ENCODE data around the gene ACP1. TPM values are rescaled to one million over a fixed set of nuclear protein-coding genes. Genes with fewer than 3 reads are reported as not detected.
"Not testable (repeated sequence)": the region's sequence is repeated elsewhere in the genome, so short reads cannot be mapped to it uniquely, and the experiment has no call there.

Gene ACP1
- total RNA-seq, 6 donors from 2014 or later: 34.7 to 113 (median 73.7) TPM

DNA sequence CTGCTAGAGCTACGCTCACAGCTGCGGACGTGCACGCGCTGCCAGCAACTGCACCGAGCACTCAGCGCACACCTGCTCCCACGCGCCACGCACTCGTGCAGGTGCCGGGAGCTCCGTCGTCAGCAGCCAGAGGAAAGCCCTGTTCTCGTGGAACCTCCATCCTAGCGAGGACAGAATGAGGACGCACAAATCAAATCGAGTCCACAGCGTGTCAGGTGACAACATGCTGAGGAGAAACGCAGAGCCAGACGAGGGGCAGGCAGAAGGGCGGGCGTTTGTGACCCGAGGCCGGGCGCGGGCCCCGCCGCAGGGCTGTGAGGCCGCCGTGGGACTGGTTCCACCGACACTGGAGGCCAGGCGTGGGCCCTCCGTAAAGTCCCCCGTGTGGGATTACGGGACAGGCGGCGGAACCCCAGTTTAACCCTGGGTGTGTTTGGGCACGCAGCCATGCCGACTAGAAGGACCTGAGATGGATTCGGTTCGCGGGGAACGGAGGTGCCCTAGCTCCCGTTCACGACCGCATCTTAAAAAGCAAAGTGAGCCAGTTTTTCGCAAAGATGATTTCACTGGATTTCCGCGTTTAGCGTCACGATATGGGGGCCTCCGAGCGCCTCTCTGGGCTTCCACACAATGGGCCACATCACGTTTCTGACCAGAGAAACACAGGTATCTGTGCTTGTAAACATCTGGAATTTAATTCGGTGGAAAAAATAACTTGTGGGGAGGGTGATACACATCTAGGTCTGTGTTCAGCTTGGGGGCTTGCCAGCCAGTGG, 50.0 kb downstream of the ACP1 start:
- DNase-seq (peak in 1 of 2 donors; percentile 79), ATAC-seq (ENCODE audit: low FRiP score in 2 of 2) (no peak)
- Histone ChIP-seq H3K4me3 (no peak overlapping the region), H3K36me3 (no peaks in the 10 kb centered on the region), H3K27ac (no peak overlapping the region), H3K9me3 (no peaks in the 10 kb centered on the region), H3K27me3 (no peaks in the 10 kb centered on the region), H3K4me1 (no peaks in the 10 kb centered on the region)
- TF ChIP-seq POLR2A (IDR thresholded peaks at IDR 0.05): no peak
- TF ChIP-seq CTCF (IDR thresholded peaks at IDR 0.05): no peak
- TF ChIP-seq EP300 (IDR thresholded peaks at IDR 0.05): no peak
- no peak for TF ChIP-seq POLR2AphosphoS5 (IDR thresholded peaks at IDR 0.05)
- WGBS, 2 donors: 93 to 94% methylated on average over 49 to 56 of the region's 56 CpGs

GRCh38 chr2:315925-316324, 51.2 kb downstream of the ACP1 start:
- DNase-seq; H3K27ac ChIP-seq; H3K9me3 ChIP-seq; H3K27me3 ChIP-seq; H3K4me3 ChIP-seq; H3K4me1 ChIP-seq; H3K36me3 ChIP-seq; ATAC-seq (ENCODE audit: low FRiP score in 2 of 2): not testable (repeated sequence)
- 61 to 67% methylated on average over 6 of the region's 6 CpGs for WGBS, 2 donors

DNA sequence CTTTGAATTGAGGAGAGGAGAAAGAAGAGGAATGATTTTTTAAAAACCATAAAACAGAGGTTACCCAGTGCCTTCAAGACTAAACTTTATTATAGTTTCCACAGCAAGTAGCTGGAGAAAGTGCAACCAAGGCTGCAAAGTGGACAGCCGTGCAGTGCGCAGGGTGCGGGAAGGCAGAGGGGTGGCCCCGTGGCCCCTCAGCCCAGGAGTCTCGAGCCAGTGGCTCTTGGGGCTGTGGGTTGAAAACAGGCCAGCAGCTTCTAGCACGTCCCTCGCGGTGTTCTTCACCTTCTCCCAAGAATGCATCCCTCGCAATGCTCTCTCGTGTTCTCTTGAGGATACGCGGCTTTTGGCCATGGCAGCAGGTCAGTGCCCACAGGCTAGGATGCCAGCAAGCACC, 51.6 kb downstream of the ACP1 start:
- peak in 1 of 2 donors; percentile 64 for DNase-seq
- WGBS, 2 donors: 93 to 96% methylated on average over 12 of the region's 12 CpGs
- ATAC-seq (ENCODE audit: low FRiP score in 2 of 2): no peak
- H3K4me1 ChIP-seq: no peaks in the 10 kb centered on the region
- H3K27ac ChIP-seq: no peak overlapping the region
- TF ChIP-seq POLR2A (IDR thresholded peaks at IDR 0.05) (no peak), CTCF (IDR thresholded peaks at IDR 0.05) (no peak), POLR2AphosphoS5 (IDR thresholded peaks at IDR 0.05) (no peak), EP300 (IDR thresholded peaks at IDR 0.05) (no peak)
- no peaks in the 10 kb centered on the region for H3K27me3 ChIP-seq
- H3K36me3 ChIP-seq: no peaks in the 10 kb centered on the region
- H3K4me3 ChIP-seq: no peak overlapping the region
- no peaks in the 10 kb centered on the region for H3K9me3 ChIP-seq

DNA sequence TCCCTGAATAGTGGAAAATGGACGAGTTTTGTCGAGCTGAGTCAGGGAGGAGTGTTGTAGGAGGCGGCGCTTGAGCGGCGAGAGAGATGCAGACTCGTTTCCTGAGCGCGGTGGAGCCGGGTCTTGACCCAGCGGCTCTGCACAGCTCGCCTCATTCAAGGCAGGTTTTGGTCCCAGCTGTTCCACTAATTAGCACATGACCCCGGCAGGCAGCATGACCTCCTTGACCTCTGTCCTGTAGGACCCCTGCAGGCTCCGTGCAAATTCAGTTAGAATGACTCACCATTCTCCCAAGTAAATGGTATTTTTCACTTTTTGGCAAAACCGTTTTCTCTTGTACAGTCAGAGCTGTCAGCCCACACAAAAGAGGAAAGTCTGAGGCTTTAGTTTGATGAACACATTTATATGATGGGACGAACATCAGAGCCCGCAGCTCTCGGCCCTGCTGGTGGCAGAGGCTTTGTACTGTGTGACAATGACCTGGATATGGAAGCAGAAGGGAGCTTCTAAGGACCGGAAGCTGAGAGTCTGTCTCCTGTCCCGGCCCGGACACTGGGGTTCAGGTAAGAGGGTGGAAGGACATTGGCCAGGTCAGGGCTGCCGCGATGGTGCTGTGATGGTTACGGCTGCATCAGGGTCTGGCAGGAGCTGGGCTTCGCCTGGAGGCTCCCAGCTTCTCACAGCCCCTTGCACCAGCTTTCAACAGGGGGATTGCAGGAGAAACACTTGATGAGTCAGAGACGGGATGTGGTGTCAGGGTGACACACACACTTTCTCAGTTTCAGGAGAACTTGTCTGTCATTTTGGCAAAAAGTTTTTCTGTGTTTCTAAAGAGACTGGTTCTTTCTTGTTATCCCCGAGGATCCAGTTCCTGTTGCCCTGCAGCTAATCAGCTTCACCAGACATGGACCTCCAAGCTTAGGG, 53.0 kb downstream of the ACP1 start:
- ATAC-seq (ENCODE audit: low FRiP score in 2 of 2) (no peak), DNase-seq (peak in 1 of 2 donors; percentile 47)
- TF ChIP-seq CTCF (IDR thresholded peaks at IDR 0.05): no peak
- H3K4me1 ChIP-seq: no peaks in the 10 kb centered on the region
- H3K27ac ChIP-seq: no peak overlapping the region
- H3K9me3 ChIP-seq: no peaks in the 10 kb centered on the region
- no peaks in the 10 kb centered on the region for H3K36me3 ChIP-seq
- 79 to 82% methylated on average over 27 of the region's 27 CpGs for WGBS, 2 donors
- H3K4me3 ChIP-seq: no peak overlapping the region
- no peaks in the 10 kb centered on the region for H3K27me3 ChIP-seq

DNA sequence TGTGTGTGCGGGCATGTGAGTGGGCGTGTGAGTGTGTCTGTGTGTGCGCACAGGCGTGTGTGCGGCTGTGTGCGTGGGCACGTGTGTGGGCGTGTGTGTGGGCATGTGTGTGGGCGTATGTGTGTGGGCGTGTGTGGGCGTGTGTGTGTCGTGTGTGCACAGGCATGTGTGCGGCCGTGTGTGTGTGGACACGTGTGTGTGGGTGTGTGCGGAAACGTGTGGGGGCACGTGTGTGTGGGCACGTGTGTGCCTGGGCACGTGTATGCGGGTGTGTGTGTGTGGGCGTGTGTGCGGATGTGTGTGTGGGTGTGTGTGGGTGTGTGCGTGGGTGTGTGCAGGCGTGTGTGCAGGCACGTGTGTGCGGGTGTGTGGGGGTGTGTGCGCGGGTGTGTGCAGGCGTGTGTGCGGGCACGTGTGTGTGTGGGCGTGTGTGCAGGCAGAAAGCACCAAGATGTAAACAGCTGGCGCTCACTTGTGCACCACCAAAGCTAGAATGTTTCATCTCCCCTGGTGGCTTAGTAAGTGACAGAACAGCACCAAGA, 54.4 kb downstream of the ACP1 start:
- no peak for TF ChIP-seq EP300 (IDR thresholded peaks at IDR 0.05)
- no peak for TF ChIP-seq POLR2AphosphoS5 (IDR thresholded peaks at IDR 0.05)
- ATAC-seq (ENCODE audit: low FRiP score in 2 of 2): peak; percentile 20 to 26
- DNase-seq: peak in 1 of 2 donors; percentile 57
- no peak overlapping the region for H3K4me3 ChIP-seq
- WGBS, 2 donors: 87 to 91% methylated on average over 29 to 34 of the region's 34 CpGs
- H3K27me3 ChIP-seq: no peaks in the 10 kb centered on the region
- H3K9me3 ChIP-seq: no peaks in the 10 kb centered on the region
- H3K27ac ChIP-seq: no peak overlapping the region
- no peaks in the 10 kb centered on the region for H3K36me3 ChIP-seq
- no peaks in the 10 kb centered on the region for H3K4me1 ChIP-seq

Measured in upper lobe of left lung (tissue), 6 donors.